B cell (primary cell): ENCODE data around the gene EGLN1.

Source experiments
- EZH2 ChIP-seq: IDR thresholded peaks from 2 replicates; pipeline ENCODE4 v1.6.1; 2012; ENCODE audit warnings: borderline replicate concordance, low read depth, mild to moderate bottlenecking, moderate library complexity, low read length; ENCODE audit not compliant: insufficient read depth, poor library complexity, severe bottlenecking
- TF ChIP-seq, protein P1 (sequence below): fragments of 200-600 bp; IDR thresholded peaks from one replicate; pipeline ENCODE4 v1.8.0; 2022; ENCODE audit warnings: antibody characterized with exemption, mild to moderate bottlenecking

DNA sequence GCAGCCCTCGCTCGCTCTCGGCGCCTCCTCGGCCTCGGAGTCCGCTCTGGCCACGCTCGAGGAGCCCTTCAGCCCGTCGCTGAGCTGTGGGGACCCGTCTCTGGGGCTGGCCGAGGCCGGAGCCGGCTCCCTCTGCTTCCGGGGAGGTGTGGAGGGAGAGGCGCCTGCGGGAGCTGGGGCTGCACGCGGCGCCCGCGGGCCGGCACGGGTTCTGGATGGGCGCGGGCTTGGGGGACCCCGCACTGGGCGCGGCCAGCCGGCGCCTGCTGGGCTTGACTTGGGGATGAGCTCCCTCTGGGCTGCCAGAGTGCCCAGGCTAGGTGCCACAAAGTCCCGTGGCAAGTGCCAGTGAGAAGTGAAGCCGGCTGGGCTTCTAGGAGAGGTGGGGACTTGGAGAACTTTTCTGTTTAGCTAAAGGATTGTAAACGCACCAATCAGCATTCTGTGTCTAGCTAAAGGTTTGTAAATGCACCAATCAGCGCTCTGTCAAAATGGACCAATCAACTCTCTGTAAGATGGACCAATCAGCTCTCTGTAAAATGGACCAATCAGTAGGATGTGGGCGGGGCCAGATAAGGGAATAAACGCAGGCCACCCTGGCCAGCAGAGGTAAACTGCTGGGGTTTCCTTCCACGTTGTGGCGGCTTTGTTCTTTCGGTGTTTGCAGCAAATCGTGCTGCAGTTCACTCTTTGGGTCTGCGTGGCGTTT lies 104.6 kb downstream of the EGLN1 start:
- TF ChIP-seq, protein P1, sequence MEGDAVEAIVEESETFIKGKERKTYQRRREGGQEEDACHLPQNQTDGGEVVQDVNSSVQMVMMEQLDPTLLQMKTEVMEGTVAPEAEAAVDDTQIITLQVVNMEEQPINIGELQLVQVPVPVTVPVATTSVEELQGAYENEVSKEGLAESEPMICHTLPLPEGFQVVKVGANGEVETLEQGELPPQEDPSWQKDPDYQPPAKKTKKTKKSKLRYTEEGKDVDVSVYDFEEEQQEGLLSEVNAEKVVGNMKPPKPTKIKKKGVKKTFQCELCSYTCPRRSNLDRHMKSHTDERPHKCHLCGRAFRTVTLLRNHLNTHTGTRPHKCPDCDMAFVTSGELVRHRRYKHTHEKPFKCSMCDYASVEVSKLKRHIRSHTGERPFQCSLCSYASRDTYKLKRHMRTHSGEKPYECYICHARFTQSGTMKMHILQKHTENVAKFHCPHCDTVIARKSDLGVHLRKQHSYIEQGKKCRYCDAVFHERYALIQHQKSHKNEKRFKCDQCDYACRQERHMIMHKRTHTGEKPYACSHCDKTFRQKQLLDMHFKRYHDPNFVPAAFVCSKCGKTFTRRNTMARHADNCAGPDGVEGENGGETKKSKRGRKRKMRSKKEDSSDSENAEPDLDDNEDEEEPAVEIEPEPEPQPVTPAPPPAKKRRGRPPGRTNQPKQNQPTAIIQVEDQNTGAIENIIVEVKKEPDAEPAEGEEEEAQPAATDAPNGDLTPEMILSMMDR = no peak
- no peak for TF ChIP-seq EZH2
